Astrocyte of the hippocampus (primary cell): ENCODE data around the gene CACNA1C.
"Not testable (repeated sequence)": the region's sequence is repeated elsewhere in the genome, so short reads cannot be mapped to it uniquely, and the experiment has no call there.

Source experiments
- DNase-seq: peaks from one replicate; pipeline ENCODE4 v3.0.0; 2011; ENCODE audit warnings: low read depth, low spot score

CACNA1C gene

DNA sequence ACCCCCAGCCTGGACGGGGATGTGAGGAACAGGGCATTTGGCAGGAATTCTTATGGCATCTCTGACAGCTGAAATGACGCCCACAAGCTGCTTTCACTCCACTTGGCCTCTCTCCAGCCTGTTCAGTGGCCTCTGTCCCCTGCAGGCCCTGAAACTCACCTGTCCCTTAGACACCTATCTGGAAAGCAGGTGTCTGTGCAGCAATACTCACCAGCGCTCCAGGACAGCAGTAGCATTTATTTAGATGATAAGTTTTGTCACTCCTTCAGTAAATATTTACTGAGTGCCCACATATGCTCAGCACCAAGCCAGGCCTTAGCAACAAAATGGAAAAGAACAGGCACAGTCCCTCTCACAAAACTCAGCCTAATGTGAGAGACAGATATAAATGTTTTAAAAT lies 430.9 kb downstream of the CACNA1C start:
- DNase-seq = no peak

DNA sequence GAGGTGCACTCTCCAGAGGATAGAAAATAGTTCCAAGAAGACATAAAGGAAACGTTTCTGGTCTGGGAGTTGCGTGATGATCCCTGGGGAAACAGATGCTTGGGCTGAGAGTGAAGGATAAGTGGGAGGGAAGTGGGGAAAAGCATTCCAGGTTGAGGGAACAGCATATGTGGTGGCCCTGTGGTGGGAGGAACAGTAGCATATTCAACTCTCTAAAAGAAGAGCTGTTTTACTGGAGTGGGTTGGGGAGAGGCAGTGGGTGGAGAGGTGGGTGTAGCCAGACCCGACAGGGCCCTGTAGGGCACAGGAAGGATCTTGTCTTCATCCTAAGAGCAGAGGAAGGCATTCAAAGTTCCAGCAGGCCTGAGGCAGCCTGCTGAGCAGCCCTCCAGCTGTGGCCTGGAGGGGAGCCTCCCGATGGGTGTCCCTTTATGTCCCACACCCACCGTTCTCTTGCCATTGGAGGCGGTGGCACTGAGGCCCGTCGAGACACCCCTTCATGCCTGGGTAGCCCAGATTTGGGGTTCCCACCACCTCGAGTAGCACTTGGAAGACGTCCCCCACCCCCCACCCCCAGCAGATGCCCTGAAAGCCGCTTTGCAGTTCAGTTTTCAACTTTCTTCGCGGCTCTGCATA lies 431.5 kb downstream of the CACNA1C start:
- DNase-seq = no peak

DNA sequence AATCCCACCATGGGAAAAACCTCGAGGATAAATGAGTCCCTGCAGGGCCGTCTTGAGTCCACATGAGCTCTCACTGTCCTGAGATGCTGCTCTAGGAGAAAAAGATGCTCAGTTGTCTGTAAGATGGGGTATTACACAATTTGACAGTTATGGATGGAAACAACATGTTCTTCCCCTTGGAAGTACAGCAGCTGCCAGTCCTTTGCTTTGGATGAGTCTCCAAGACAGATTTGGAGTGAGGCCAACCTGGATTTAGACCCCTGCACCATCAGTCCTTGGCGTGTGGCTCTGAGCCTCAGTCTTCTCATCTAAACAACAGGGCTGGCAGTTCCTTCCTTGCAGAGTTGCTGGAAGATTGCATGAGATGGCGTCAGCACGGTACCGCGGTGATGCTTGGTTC lies 432.9 kb downstream of the CACNA1C start:
- DNase-seq = no peak

DNA sequence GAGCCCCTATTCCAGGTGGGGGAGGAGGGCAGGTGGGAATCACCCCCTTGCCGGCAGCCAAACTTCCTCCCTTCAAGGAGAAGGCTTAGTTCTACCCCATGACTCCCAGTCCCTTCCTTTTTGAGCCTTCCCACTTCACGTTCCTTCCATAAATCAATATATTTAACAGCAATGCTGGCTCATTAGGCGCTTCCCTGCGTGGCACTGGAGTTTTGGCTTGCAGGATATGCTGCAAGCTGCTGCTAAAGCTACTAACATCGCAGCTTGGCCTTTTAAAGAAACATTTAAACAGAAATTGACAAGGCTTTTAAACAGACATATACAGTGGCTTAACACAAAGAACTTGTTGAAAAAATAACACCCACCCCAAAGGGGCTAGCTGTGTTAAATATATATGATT lies 434.0 kb downstream of the CACNA1C start:
- no peak for DNase-seq

DNA sequence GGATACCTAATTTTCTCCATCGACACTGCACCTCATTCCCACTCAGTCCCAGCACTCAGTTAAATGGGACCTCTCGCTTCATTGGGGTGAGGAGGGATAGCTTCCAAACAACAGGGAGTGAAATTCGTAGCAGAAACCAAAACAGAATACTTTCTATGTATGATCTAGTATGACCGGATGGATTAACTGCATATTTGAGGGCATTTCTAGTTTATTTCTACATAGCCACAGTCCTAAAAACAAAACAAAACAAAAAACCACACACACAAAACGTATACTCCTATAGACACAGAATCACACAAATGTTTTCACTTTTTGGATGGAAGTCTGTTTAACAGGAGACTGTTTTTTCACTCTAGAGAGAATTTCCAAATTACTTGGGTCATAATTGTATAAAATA lies 434.5 kb downstream of the CACNA1C start:
- no peak for DNase-seq

DNA sequence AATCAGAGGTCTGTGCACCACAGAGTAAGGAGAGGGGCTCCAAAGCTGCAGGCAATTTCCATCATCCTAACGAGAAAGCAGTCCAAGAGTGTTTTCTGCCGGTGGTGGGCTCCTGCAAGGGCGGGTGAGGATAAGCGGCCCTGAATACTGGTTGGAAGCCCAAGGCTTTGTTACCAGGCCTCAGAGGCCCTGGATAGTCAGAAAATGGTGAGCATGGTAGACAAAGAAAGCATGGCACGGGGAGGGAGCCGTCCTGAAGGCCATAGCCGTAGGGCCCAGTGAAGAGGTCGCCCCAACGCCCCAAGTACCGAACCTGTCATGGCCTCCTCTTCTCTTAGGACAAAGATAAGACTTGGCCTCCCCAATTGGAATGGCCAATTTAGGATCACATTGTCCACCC lies 435.3 kb downstream of the CACNA1C start:
- DNase-seq = no peak

DNA sequence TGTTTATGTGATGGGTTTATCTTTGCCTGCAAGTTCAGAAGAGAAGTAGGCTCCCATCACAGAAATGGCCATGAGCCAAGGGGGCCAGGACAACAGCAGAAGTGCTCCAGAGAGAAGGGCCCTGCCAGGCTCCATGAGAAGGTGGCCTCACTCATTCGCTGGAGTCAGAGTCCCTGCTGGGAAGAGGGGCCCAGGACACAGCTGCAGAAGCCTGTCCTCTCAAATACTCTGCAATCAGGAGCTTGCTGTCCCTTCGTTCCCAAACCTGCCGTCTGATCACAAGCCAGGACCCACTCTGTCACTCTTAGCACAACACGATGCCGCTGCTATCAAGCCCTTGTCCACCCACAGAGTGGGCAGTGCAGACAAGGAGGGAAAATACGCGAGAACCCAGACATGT lies 435.8 kb downstream of the CACNA1C start:
- no peak for DNase-seq

DNA sequence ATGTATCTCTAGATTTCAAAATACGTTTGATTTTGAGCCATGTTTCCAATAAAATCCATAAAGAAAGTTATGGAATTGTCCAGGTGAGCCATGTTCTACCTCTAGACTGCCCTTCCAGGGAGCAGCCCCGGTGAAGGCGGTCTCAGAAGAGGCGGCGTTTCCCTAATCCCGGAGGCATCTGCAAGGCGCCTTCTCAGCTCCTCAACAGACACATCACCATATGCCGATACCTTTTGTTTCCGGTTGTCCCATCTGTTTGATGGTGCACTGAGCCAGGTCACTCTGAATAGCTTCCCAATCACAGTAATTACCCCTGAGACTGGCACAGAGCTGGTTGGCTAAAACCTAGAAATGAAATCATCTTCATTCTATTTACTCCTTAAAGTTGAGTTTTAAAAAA lies 436.5 kb downstream of the CACNA1C start:
- DNase-seq = no peak

DNA sequence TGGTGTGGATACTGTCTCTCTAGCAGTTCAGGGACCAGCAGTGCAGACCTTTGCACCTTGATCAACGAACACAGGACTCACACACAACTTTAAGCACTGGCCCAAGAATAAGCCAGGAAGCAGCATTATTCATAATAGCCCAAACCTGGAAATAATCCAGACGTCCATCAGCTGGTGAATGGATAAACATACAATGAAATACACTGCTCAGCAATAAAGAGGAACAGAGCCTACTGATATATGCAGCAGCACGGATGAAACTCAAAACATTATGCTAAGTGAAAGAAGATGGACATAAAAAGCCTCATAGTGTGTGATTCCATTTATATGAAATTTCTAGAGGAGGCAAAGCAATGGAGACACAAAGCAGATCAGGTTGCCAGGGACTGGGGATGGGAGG lies 438.0 kb downstream of the CACNA1C start:
- DNase-seq = no peak

DNA sequence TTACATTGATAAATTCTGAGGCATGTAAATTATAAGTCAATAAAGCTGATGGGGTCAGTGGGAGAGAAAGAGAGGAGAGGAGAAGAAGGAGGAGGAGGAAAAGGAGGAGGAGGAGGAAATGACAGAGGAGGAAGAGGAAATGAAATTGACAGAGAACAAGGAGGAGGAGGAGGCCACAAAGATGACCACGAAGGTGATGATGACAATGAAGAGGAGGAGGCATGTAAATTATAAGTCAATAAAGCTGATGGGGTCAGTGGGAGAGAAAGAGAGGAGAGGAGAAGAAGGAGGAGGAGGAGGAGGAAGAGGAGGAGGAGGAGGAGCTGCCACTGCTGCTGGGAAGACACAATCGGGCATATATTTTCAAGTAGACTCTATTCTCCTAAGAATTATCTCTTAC lies 438.6 kb downstream of the CACNA1C start:
- DNase-seq = not testable (repeated sequence)

DNA sequence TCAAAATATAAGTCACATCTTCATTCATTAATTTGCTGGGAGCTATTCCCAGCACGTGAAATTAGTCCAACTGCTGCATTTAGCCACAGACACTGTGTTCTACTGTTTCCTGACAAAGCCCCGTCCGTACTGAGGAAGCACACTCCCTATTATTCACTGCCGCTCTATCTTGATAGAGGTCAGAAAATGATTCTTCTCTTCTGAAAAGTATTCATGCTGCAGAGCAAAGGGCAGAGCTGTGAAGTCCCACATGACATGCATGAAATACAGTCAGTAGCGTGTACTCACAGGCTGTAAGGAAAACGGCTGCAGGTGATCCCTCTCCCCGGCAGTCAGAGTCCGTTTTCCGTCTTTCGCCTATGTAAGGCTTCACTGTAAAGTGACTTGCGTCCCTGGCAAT lies 439.4 kb downstream of the CACNA1C start:
- DNase-seq = no peak

DNA sequence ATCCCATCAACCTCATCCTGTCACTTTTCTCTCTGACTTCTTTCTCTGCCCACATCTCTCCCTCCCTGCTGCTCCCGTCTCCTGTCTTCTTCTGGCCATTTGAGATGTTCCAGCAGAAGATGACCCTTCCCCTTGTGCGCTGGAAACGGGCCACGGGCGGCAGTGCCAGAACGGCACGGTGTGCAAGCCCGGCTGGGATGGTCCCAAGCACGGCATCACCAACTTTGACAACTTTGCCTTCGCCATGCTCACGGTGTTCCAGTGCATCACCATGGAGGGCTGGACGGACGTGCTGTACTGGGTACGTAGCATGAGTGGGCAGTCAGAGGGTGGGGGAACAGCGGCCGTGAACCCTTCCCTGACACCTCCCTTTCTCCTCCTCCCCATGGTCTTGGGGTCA lies 440.3 kb downstream of the CACNA1C start:
- DNase-seq = no peak

DNA sequence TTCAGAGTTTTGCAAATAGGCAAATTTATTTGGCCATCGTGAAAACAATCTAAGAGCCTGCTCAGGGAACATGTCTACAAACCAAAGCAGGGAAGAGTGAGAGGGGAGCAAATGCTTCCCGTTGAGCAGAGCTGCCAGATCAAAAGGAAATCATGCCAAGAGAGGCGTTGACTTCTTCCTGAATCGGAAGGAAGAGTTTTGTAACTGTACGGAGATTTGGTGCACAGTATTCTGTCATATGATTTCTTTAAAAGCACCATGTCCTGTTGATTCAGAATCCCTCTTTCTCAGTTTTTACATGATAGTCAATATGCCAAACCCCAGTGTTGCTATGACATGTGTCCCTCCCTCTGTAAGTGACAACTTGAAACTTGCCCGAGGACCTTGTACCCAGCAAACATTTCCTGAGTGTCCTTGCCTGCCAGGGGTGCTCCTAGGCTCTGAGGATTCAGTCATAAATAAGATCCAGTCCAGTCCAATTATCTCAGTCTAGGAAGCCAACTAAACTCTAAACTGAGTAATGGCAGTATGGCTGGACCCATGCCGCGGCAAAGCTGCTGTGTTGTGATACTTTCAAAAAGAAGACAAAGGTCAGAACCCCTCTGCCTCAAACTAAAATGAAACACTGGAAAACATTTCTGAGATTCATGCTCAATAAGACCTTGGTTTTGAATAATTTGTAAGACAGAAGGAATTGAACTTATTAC lies 441.9 kb downstream of the CACNA1C start:
- no peak for DNase-seq

DNA sequence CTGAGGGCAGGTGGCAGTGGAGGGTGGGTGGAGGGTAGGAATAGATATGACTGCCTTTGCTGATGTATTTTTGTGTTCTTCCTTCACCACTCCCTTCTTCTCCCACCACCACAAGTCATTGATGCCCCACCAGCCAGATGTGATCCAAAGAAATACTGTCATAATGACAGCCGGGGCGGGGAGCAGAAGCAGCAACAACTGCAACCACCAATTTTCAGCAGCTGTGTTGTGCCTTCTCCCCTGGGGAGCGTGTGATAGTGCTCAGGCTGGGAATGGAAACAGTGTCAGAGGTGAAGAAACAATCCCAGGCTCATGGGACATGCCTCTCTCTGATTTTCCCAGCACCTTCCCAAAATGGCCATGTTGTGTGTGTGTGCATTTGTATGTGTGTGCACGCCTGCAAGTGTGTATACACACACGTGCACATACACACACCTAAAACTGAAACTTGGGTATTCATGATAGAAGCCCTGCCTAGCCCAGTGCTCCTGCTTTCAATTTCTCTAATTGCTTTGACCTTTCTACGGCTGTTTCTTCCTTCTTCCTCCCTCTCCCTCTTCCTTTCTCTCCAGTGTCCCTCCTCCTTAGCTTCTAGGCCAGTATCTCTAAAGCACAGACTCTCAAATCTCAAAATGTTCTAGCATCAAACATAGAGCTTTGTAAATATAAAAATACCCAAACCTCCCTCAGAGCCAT lies 442.8 kb downstream of the CACNA1C start:
- DNase-seq = no peak

DNA sequence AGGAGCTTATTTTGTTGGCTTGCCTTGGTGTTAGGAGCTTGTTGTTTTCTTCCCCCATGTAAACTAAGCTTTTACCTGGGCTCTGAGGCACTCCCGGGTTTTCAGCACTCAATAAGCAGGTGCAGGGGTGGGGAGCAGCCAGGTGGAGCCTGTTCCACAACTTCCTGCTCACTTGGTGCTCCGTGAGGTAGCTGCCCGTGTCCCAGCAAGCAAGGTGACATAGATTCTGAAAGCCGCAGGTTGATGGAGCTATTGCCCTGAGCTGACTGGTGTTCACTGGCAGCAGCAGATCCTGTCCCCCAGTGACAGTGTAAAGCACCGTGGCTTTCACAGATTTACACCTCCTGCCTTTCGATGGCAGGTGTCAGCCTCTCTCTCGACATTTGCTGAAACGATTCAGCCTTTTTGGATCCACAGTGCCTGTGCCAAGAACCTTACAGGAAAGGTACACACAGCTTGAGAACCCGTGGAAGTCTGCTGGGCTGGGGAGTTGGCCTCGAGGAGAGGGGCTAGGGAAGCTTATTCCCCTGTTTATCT lies 446.2 kb downstream of the CACNA1C start:
- DNase-seq = no peak

DNA sequence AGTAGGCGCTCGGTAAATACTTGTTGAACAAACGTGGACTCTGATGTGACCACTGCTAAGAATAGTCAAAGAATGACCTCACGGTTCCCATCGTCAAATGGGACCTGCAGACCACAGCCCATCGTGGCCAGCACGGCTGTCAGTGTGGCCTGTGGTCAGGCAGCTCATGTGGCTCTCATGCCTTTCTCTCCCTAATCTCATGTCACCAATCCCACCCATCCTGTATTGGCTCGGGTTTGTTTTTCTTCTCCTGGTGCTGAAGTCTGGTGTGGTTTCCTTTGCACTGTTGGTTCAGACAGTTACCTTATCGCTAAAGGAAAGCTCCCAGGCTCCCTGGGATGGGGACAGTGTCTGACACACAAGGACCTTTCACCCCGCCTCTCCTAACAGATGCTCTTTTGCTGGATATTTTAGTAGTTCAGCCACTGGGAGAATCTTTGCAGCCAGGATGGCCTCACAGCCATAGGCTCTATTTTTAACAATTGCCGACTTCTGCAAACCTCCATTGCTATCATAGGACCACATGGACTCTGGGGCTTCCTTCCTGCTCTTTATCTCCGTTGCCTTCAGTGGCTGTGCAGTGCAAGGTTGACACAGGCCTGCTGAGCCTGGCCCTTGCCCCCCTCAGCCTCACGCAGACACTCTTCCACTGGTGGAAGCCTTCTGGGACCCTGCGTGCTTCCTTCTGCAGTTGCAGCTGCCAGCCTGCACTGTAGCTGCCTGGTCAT lies 448.8 kb downstream of the CACNA1C start:
- DNase-seq = no peak

DNA sequence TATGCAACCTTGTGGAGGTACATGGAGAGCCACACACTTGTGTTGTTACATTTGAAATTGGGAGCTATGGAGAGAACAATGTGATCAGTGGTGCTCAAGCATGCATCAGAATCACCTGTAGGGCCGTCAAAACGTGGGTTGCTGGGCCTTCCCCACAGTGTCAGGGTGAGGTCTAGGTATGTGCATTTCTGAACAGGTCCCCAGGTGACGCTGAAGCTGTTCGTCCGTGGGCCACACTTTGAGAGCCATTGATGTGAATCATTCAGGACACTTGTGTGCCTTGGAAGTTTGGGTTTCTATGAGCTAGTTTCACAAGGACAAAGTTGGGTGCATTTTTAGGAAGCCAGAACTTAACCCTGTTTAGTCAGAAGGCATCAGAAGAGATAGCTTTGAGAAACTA lies 450.2 kb downstream of the CACNA1C start:
- DNase-seq = no peak

DNA sequence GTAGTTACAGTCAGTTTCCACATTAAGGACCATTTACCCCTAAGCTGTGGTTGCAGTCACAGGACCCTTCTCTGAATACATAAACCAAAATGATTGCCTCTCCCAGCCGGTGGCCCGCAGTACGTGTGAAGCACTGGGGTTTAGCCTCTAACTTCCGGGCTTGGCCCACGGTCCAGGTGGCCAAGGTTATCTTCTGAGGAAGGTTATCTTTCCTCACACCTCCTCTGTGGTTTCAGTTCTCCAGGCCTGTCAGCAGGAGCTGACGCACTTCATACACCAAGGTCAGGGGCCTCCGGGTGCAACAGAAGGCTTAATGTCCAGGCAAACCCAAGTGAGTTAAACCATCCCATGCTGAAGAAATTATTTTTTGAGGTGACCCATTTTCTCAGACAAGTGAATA lies 451.0 kb downstream of the CACNA1C start:
- DNase-seq = no peak

DNA sequence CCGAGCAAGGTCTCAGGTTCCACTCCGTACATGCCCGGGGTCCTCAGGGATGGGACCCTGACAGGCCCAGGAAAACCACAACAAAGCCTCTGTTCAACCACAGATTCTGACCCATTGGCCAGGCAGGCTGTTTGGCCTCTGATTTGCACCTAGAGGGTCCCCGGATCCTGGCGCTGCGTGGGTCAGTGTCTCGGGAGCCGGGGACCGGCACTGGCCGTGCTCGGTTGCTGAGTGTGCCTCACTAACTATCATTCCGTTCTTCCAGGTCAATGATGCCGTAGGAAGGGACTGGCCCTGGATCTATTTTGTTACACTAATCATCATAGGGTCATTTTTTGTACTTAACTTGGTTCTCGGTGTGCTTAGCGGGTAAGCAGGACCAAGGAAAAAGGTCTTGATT lies 451.8 kb downstream of the CACNA1C start:
- DNase-seq = no peak

DNA sequence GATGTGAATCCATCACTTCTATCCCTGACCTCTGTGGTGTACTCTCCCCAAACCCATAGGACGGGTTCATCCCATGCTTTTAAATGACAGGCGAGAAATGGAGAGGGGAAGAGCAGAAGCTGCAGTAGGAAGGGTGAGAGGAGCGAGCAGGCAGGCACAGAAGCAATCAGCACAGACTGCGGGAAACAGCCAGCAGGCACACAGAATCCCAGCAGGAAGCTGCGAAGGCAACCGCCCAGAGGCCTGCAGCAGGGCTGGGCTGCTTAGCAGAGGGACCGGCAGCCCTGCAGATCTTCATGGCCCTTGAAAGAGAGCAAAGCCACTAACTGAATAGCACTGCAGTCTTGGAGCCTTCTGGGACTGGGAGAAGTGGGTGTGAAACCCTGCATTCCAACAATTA lies 455.0 kb downstream of the CACNA1C start:
- no peak for DNase-seq

DNA sequence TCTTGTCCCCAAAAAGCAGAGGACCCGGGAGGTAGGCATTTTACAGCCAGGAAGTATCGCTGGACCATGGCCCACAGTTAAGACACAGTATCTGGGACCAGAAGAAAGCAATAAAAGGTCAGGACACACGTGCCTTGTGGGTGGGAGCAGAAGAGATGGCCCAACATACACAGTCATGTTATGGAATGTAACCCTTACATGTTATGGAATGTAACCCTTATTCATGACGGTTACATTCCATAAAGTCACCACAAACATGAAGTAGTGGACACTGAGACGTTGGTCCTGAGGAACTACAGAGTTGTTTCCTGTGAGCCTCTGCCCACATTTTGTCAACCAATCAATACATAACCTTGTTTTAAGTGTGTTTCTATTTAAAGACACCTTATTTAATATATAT lies 456.4 kb downstream of the CACNA1C start:
- no peak for DNase-seq

DNA sequence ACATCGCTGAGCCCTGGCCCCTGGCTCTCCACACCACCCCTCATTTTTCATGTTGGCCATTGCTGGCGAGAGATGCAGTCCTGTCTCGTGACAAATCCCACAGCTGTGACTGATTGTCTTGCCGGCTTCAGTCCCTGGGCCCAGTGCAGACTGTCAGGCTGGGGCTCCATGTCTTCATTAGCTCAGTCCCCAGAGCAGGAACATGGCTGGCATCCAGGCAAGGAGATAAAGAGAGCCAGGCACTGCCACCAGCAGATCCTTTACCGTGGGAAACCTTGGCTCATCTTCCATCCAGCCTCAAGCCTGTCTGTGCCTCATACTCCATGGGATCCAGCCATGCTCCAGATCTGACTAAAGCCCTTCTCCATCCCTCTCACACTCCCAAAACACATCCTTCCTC lies 457.3 kb downstream of the CACNA1C start:
- DNase-seq = no peak
